ENCODE results near the gene DNAJA1. TPM values are rescaled to one million over a fixed set of nuclear protein-coding genes. Genes with fewer than 3 reads are reported as not detected.
"Not testable (repeated sequence)": the region's sequence is repeated elsewhere in the genome, so short reads cannot be mapped to it uniquely, and the experiment has no call there.

Gene DNAJA1
- total and polyA plus RNA-seq, 3 donors from 2014 or later = 146 to 256 (median 149) TPM

DNA sequence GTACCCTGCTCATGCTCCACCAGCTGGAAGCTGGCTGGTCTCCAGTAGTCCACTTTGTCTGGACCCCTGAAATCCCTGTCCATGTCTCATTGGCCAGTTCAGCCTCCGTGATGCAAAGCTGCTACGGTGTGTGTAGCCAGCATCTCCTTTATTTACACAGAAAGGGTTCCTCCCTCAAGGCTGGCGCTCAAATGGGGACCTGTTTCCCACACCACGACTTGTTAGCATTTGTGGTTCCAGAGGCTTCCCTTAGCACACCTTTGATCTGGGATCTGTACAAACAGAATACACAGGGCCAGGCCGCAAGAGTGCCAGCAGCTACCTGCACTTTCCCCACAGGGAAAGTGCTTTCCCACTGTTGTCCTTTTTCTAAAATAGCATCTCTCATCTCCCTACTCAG, 57.1 kb downstream of the DNAJA1 start:
- no peaks in the 10 kb centered on the region for H3K27me3 ChIP-seq
- H3K27ac ChIP-seq = no peak overlapping the region
- no peaks in the 10 kb centered on the region for H3K9me3 ChIP-seq
- TF ChIP-seq, protein P1, sequence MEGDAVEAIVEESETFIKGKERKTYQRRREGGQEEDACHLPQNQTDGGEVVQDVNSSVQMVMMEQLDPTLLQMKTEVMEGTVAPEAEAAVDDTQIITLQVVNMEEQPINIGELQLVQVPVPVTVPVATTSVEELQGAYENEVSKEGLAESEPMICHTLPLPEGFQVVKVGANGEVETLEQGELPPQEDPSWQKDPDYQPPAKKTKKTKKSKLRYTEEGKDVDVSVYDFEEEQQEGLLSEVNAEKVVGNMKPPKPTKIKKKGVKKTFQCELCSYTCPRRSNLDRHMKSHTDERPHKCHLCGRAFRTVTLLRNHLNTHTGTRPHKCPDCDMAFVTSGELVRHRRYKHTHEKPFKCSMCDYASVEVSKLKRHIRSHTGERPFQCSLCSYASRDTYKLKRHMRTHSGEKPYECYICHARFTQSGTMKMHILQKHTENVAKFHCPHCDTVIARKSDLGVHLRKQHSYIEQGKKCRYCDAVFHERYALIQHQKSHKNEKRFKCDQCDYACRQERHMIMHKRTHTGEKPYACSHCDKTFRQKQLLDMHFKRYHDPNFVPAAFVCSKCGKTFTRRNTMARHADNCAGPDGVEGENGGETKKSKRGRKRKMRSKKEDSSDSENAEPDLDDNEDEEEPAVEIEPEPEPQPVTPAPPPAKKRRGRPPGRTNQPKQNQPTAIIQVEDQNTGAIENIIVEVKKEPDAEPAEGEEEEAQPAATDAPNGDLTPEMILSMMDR (IDR thresholded peaks at IDR 0.05) = no peak
- TF ChIP-seq POLR2A (IDR thresholded peaks at IDR 0.05) = no peak
- intact Hi-C loops (cut with DNase I; ENCODE audit: low total_unique reads) = loop anchor here (5.0 to 10.0 kb wide), 2 partner anchors 83 to 145 kb away; partner anchors contain the start of gene B4GALT1
- no peak overlapping the region for H3K4me3 ChIP-seq
- no peaks in the 10 kb centered on the region for H3K36me3 ChIP-seq (ENCODE audit: low read depth, missing control alignments)
- DNase-seq = no peak
- H3K4me1 ChIP-seq = no peaks in the 10 kb centered on the region
- WGBS, 2 donors = 85 to 92% methylated on average over 5 of the region's 5 CpGs

DNA sequence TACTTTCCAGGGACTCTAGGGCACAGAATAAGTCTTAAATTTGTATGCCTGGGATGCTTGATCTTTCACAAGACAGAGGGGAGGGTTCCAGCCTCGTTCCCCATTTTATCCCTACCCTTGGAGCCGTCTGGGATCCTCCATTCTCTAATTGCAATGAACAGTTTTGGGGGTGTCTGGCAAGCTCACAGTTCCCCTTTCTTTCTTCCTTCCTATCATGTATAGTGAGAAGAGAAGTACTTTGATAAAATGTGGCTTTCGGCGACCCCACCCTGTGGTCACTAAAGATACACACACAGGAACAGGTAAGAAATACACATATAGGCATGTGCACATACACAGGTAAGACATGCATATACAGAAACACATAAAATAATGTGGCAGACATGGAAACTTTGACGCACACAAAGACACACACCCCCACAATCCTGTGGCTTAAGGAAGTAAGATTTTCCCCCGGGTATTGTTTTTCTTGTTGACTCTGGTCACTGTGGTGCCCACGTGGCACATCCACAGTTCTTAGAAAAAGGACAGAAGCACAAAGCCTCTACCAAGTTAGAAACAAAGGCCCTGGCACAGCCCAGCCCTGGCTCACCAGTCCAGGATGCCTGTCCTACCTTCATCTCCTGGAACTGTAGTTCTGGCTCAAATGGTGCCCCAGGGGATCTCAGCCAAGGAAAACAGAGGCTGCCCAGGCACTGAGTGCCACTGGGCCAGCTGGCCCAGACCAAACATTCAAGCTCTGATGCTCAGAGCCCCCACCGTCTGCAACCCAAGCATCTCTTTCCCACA, 57.7 kb downstream of the DNAJA1 start:
- 72 to 73% methylated on average over 8 of the region's 8 CpGs for WGBS, 2 donors
- no peaks in the 10 kb centered on the region for H3K27me3 ChIP-seq
- H3K27ac ChIP-seq = no peak overlapping the region
- TF ChIP-seq, protein P1 (IDR thresholded peaks at IDR 0.05) = no peak
- TF ChIP-seq POLR2A (IDR thresholded peaks at IDR 0.05) = no peak
- H3K9me3 ChIP-seq = no peaks in the 10 kb centered on the region
- no peak overlapping the region for H3K4me3 ChIP-seq
- no peak for DNase-seq
- H3K36me3 ChIP-seq (ENCODE audit: low read depth, missing control alignments) = no peaks in the 10 kb centered on the region
- H3K4me1 ChIP-seq = no peaks in the 10 kb centered on the region
- intact Hi-C loops (cut with DNase I; ENCODE audit: low total_unique reads) = loop anchor here (5.0 to 10.0 kb wide), 2 partner anchors 82 to 145 kb away; partner anchors contain the start of gene B4GALT1

DNA sequence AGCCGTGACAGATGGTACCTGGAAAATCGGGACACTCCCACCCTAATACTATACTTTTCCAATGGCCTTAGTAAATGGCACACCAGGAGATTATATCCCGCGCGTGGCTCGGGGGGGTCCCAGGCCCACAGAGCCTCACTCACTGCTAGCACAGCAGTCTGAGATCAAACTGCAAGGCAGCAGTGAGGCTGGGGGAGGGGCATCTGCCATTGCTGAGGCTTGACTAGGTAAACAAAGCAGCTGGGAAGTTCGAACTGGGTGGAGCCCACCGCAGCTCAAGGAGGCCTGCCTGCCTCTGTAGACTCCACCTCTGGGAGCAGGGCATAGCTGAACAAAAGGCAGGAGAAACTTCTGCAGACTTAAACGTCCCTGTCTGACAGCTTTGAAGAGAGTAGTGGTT, 60.6 kb downstream of the DNAJA1 start:
- not testable (repeated sequence) for H3K36me3 ChIP-seq (ENCODE audit: low read depth, missing control alignments)
- WGBS, 2 donors = 88 to 96% methylated on average over 9 of the region's 9 CpGs

More for the DNA sequence above, 60.6 kb downstream of the DNAJA1 start:
- H3K27ac ChIP-seq, H3K4me3 ChIP-seq, H3K27me3 ChIP-seq, DNase-seq, H3K9me3 ChIP-seq, H3K4me1 ChIP-seq: not testable (repeated sequence)
- intact Hi-C loops (cut with DNase I; ENCODE audit: low total_unique reads) = loop anchor here (10.0 kb wide), 1 partner anchor 79 kb away; the partner anchor contains the start of gene B4GALT1

Other genes with a start within 250 kb of the DNAJA1 start
- 1 to 10 TPM; 2.2 to 3.1 TPM for gene TMEM215, start 241.7 kb upstream of the DNAJA1 start, total RNA-seq
- gene TMEM215, start 241.7 kb upstream of the DNAJA1 start, polyA plus RNA-seq (ENCODE audit: insufficient read depth, low read depth, low replicate concordance) = 5.2 TPM
- 10 to 100 TPM; 35.4 to 38.5 TPM for gene APTX, start 23.6 kb upstream of the DNAJA1 start, total RNA-seq
- gene APTX, start 23.6 kb upstream of the DNAJA1 start, polyA plus RNA-seq (ENCODE audit: insufficient read depth, low read depth, low replicate concordance) = 57.8 TPM
- 10 to 100 TPM; 16.2 to 16.3 TPM for gene SMU1, start 51.4 kb downstream of the DNAJA1 start, total RNA-seq
- gene SMU1, start 51.4 kb downstream of the DNAJA1 start, polyA plus RNA-seq (ENCODE audit: insufficient read depth, low read depth, low replicate concordance) = 17.1 TPM
- gene B4GALT1, start 142.1 kb downstream of the DNAJA1 start, total RNA-seq = 100 to 1,000 TPM; 192 to 212 TPM
- gene B4GALT1, start 142.1 kb downstream of the DNAJA1 start, polyA plus RNA-seq (ENCODE audit: insufficient read depth, low read depth, low replicate concordance) = 112 TPM
- not detected for gene SPINK4, start 214.9 kb downstream of the DNAJA1 start, total RNA-seq
- not detected for gene SPINK4, start 214.9 kb downstream of the DNAJA1 start, polyA plus RNA-seq (ENCODE audit: insufficient read depth, low read depth, low replicate concordance)
- gene BAG1, start 239.4 kb downstream of the DNAJA1 start, total RNA-seq = 100 to 1,000 TPM in 1 of 2 donors, 10 to 100 TPM in 1; 96.6 to 147 TPM
- 203 TPM for gene BAG1, start 239.4 kb downstream of the DNAJA1 start, polyA plus RNA-seq (ENCODE audit: insufficient read depth, low read depth, low replicate concordance)
- 10 to 100 TPM; 53.2 to 57.0 TPM for gene CHMP5, start 239.8 kb downstream of the DNAJA1 start, total RNA-seq
- 84.1 TPM for gene CHMP5, start 239.8 kb downstream of the DNAJA1 start, polyA plus RNA-seq (ENCODE audit: insufficient read depth, low read depth, low replicate concordance)